MCF 10A (cell line): ENCODE measurements around the gene WASF2. TPM values are rescaled to one million over a fixed set of nuclear protein-coding genes. Genes with fewer than 3 reads are reported as not detected.

Source experiments
- BruUV-seq: library from RNA; stranded (reverse); fragments of 400-500 nt; replicated peaks from 2 replicates; lab custom pipeline; 2021; lab: Mats Ljungman, UMichigan
- CTCF ChIA-PET: fragments of 300-600 bp; sonication (Branson Sonifier 250); formaldehyde crosslinking; extraction: SDS; loops from one replicate; lab custom pipeline; 2021; ENCODE audit warnings: antibody characterized with exemption, inconsistent platforms; lab: Yijun Ruan, JAX
- POLR2A ChIA-PET: fragments of 300-600, 350-650 bp; sonication (Branson Sonifier 250); formaldehyde crosslinking; extraction: SDS; loops from one replicate; lab custom pipeline; 2020; ENCODE audit warnings: antibody characterized with exemption, inconsistent platforms; lab: Yijun Ruan, JAX
- DNase-seq: peaks from one replicate; pipeline ENCODE4 v3.0.0-alpha.2; 2018; ENCODE audit not compliant: unreplicated experiment
- H3K27ac Mint-ChIP-seq: one replicate; pipeline ENCODE4 v1.8.0; 2022; ENCODE audit warnings: mild to moderate bottlenecking, low read depth, mixed read lengths; ENCODE audit not compliant: unreplicated experiment
- H3K27me3 Mint-ChIP-seq: one replicate; pipeline ENCODE4 v1.8.0; 2022; ENCODE audit warnings: mixed read lengths; ENCODE audit not compliant: insufficient read depth, unreplicated experiment
- H3K36me3 Mint-ChIP-seq: one replicate; pipeline ENCODE4 v1.8.0; 2022; ENCODE audit warnings: mild to moderate bottlenecking, moderate library complexity, mixed read lengths; ENCODE audit not compliant: insufficient read depth, unreplicated experiment
- H3K4me1 Mint-ChIP-seq: one replicate; pipeline ENCODE4 v1.8.0; 2022; ENCODE audit warnings: mixed read lengths; ENCODE audit not compliant: insufficient read depth, unreplicated experiment
- H3K4me3 Mint-ChIP-seq: one replicate; pipeline ENCODE4 v1.8.0; 2022; ENCODE audit warnings: mild to moderate bottlenecking, moderate library complexity, mixed read lengths; ENCODE audit not compliant: unreplicated experiment
- H3K9me3 Mint-ChIP-seq: one replicate; pipeline ENCODE4 v1.8.0; 2022; ENCODE audit warnings: mixed read lengths; ENCODE audit not compliant: unreplicated experiment
- intact Hi-C: fragments of 100-400 bp; cut with micrococcal nuclease; formaldehyde crosslinking; loops from 2 replicates; pipeline ENCODE4 v1.14.1; 2022
- total RNA-seq: library from RNA; stranded (reverse); gene quantifications from 2 replicates; pipeline ENCODE4 v1.2.3, GENCODE V29; 2022
- TF ChIP-seq, protein P1 (sequence below): fragments of 200-600 bp; IDR thresholded peaks from one replicate; pipeline ENCODE4 v1.8.0; 2022; ENCODE audit warnings: antibody characterized with exemption, mild to moderate bottlenecking; ENCODE audit not compliant: unreplicated experiment

The WASF2 gene
- total RNA-seq, 1 experiment from 2014 or later: 131 TPM

DNA sequence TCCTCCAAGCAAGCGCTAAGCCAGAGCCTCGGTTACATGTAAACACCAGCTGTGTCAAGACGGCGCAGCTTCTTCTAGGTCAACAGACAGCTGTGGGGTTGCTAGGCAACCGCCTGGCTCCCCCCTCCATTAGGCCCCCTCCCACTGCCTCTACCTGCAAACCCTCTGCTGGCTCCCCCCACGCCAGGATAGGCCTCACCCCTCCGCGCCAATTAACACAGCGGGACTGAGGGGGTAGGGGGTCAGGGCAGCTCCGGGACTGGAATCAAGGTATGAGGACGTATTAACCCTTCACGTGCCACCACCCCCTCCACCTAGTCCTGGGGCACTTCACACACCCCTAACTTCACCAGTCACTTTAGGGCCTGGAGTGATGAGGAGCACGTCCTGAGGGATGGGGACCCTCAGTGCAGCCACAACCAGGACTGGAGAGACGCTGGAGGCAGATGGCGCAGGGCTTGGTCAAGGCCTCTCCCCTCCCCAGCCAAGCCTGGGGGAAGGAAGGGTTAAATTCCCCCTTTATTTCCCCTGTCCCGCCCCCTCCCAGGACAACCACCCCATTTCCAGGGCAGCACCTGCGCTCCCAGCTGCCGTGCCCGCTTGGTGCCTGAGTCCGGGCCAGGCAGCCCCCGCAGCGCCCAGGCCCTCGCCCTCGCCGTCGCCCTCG lies 37.4 kb upstream of the WASF2 start:
- intact Hi-C loops: no loop called here
- POLR2A ChIA-PET: interaction anchor here (0.6 to 7.2 kb wide), 6 partner anchors 13 to 295 kb away, joined by 3 to 78 read pairs (median 3); partner anchors contain the start of gene AHDC1
- CTCF ChIA-PET: interaction anchor here (1.2 to 1.7 kb wide), 2 partner anchors 29 to 80 kb away, joined by 3 to 6 read pairs; no protein-coding TSS in a partner anchor
- no peaks in the 10 kb centered on the region for H3K27me3 Mint-ChIP-seq
- TF ChIP-seq, protein P1, sequence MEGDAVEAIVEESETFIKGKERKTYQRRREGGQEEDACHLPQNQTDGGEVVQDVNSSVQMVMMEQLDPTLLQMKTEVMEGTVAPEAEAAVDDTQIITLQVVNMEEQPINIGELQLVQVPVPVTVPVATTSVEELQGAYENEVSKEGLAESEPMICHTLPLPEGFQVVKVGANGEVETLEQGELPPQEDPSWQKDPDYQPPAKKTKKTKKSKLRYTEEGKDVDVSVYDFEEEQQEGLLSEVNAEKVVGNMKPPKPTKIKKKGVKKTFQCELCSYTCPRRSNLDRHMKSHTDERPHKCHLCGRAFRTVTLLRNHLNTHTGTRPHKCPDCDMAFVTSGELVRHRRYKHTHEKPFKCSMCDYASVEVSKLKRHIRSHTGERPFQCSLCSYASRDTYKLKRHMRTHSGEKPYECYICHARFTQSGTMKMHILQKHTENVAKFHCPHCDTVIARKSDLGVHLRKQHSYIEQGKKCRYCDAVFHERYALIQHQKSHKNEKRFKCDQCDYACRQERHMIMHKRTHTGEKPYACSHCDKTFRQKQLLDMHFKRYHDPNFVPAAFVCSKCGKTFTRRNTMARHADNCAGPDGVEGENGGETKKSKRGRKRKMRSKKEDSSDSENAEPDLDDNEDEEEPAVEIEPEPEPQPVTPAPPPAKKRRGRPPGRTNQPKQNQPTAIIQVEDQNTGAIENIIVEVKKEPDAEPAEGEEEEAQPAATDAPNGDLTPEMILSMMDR: no peak
- H3K36me3 Mint-ChIP-seq: peaks cover 26% of the 10 kb centered on the region
- H3K4me3 Mint-ChIP-seq: no peak overlapping the region
- H3K27ac Mint-ChIP-seq: no peak overlapping the region
- no peak for DNase-seq
- H3K4me1 Mint-ChIP-seq: peaks cover 69% of the 10 kb centered on the region
- no peaks in the 10 kb centered on the region for H3K9me3 Mint-ChIP-seq
- no TSS peak for BruUV-seq

DNA sequence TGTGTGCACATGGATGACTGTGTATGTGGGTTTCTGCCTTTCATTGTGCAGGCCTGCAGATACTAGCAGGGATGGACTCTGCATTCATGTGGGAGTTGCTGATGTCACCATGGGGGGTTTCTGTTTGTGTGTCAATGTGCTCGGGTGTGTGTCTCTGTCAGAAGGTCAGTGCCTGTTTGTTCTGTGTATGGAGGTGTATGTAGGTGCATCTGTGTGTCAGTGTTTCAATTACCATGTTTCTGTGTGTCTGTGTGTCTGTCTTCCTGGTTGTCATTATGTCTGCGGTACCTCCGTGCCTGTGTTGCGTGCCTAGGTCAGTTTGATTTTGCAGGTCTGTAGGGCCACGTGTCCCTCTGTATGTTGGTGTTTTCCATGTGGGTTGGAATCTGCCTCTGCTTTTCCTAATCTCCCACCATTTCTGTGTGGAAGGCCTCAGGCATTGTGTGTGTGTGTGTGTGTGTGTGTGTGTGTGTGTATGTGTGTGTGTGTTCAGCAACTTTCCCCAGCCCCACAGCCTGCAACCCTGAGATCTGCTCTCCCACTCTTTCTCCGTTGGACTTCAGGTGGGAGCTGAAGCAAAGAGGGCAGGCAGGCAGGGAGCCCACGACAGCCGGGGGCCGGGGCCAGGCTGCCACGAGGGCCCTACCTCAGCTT lies 36.7 kb upstream of the WASF2 start:
- H3K36me3 Mint-ChIP-seq: peaks cover 20% of the 10 kb centered on the region
- H3K4me3 Mint-ChIP-seq: peak overlapping the region; percentile 22
- H3K27ac Mint-ChIP-seq: peak overlapping the region; percentile 22
- H3K4me1 Mint-ChIP-seq: peaks cover 69% of the 10 kb centered on the region
- intact Hi-C loops: no loop called here
- BruUV-seq: no TSS peak
- no peak for DNase-seq
- POLR2A ChIA-PET: interaction anchor here (0.6 to 7.2 kb wide), 6 partner anchors 13 to 296 kb away, joined by 3 to 78 read pairs (median 5); partner anchors contain the start of genes AHDC1 and WASF2
- H3K27me3 Mint-ChIP-seq: no peaks in the 10 kb centered on the region
- TF ChIP-seq, protein P1: no peak
- CTCF ChIA-PET: interaction anchor here (1.0 to 1.7 kb wide), 4 partner anchors 30 to 131 kb away, joined by 3 to 6 read pairs (median 4); no protein-coding TSS in a partner anchor
- no peaks in the 10 kb centered on the region for H3K9me3 Mint-ChIP-seq

DNA sequence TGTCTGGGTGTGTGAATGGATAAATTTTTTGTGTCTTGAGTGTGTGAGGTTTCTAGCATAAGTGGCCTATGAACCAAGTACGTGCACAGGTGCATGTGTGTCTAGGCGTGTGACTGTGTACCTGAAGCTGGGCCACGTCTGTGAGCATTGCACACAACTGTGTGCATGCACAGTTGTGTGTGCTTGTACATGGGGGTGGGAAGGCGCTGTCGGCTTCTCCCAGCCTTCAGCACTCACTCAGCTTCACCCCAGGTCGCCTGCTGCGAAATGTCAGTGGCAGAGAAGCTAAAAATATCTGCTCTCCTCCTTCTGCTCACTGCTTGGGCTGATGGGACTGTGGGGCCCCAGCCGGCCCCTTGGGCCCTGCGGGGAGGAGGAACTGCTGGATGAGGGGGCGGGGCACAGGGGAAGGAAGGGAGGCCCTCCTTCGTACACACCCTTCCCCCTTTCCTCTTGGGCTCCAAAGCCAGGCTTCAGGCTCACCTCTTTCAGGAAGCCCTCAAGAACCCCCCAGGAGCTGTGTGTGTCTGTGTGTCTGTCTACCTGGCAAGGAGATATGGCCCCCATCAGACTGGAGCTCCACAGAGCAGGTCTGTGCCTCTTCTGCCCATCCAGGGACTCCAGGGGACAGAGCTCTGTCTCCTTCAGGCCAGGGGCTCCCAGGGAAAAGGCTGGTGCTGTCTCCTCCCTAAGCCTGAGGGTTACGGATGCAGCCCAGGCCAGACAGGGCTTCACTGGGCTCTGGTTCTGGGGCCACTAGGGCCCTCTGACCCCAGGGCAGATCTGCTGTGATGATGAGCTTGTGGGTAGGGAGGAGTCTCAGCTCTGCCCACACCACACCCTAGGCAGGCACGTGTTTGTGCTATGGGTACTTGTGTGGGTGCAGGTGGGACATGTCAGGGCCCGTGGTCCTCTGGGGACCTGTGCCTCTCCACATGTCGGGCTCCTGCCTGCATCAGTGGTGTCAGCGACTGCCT lies 35.6 kb upstream of the WASF2 start:
- H3K9me3 Mint-ChIP-seq: no peaks in the 10 kb centered on the region
- H3K27ac Mint-ChIP-seq: peak overlapping the region; percentile 22
- intact Hi-C loops: no loop called here
- CTCF ChIA-PET: interaction anchor here (0.6 to 1.7 kb wide), 6 partner anchors 17 to 242 kb away, joined by 3 to 6 read pairs (median 3); no protein-coding TSS in a partner anchor
- POLR2A ChIA-PET: interaction anchor here (1.6 to 7.2 kb wide), 4 partner anchors 14 to 78 kb away, joined by 3 to 78 read pairs (median 8); partner anchors contain the start of genes AHDC1 and WASF2
- peaks cover 17% of the 10 kb centered on the region for H3K36me3 Mint-ChIP-seq
- DNase-seq: no peak
- peaks cover 71% of the 10 kb centered on the region for H3K4me1 Mint-ChIP-seq
- peak overlapping the region; percentile 22 for H3K4me3 Mint-ChIP-seq
- TF ChIP-seq, protein P1: no peak
- H3K27me3 Mint-ChIP-seq: no peaks in the 10 kb centered on the region
- no TSS peak for BruUV-seq
